Measurements from ENCODE around the gene CSTF2.

The CSTF2 gene

DNA sequence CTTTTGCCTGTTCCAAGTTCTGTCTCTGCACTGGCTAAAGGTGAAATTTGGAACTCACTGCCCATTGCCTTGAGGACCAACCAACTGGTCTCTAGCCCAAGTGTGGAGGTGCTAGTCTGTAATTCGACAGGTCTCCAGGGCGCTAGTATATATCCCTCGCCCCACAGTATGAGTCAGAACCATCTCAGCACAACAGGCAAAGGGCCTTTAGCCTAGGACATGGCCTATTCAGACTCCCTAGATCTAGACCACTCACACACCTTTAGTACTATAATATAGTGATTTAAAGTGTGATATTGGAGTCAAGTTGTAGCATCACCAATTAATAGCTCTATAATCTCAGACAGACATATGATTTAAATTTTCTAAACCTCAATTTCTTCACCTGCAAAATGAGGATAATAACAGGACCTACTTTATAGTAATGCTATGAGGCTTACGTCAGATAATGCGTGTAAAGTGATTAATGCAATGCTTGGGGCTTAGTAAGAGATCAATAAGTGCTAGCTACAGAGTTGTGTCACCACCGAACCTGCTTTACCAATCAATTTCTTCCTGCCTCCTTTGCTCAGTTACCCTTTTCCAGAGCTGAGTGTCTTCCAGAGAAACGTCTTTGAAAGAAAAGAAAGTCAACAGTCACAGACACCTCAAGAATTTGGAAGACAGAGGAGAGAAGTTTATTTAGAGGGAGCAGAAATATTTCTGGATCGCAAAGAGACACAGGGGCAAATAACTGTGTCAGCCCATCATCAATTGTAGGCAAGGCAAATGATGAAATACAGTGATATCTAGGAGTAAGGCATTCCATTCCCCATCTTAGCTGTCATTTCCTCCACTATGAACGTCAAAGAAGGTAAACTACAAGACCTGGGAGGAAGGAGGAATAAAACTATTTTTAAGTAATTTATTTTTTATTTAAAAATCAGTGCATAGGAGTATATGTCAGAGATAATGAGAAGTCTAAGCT is 51.7 kb downstream of the CSTF2 start:
- DNase-seq = no peak

DNA sequence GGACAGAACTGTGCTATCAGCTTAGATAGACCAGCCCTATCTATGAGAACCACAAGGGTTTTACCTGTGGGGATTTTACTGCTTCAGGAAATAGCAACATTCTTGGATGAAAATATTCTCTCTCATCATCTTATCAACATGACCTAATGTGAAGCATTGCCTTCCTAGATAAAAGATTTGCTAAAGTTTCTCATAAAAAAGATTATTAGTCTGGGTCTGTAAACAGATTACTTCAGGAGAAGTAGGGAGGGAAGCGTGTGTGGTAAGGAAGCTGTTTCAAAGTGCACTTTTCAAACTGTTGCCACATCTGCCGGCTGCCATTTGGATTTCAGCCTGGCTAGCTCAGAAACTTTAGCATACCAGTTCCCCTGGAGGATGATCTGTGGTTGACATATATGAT is 54.1 kb downstream of the CSTF2 start, which contains the start of gene NOX1:
Gene NOX1, minus strand, starts transcription at position 35 of the 400 bp plus-strand sequence. CDS start 220 bp downstream, outside the sequence.
- DNase-seq = no peak

DNA sequence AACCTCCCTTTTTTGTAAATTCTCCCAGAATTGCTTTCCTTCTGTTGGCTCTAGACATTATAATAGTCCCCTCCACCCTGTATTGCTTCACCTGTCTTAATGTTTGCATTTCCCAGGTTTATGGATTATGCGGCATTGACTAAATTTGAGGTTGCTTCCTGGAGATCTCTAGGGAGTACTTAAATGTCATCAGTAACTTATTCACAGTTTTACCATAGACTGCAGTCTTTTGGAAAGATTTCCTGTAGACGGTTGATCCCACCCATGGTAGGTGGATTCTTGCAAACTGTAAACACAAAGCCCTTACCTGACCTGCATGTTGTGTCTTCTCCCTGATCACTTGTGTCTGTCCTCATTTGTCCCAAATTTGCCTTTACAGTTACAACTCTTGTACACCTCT is 60.2 kb downstream of the CSTF2 start:
- no peak for DNase-seq

DNA sequence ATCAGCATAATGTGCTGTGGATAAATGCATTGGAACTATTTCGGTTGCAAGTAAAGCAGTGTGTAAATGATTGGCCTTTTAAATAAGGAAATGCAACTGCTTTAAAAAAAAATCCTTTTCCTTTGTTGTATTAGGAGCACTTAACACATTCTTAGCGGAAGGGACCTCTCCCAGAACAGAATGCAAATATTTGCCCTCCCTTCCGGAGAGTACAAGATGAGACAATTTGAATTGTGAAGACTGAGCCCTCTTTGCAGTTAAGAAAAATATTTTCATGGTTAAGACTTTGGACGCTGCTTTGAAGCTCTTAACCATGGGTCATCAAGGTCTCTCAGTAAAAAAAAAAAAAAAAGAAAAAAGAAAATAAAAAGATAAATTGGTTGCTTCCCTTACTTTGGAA is 63.5 kb downstream of the CSTF2 start:
- DNase-seq = no peak

Data from T-helper 2 cell (primary cell).